ENCODE data around the gene USP49.
A peak's percentile ranks its signal among the peaks of the same experiment; 100 is the strongest.
"Not testable (repeated sequence)": the region's sequence is repeated elsewhere in the genome, so short reads cannot be mapped to it uniquely, and the experiment has no call there.

The USP49 gene

DNA sequence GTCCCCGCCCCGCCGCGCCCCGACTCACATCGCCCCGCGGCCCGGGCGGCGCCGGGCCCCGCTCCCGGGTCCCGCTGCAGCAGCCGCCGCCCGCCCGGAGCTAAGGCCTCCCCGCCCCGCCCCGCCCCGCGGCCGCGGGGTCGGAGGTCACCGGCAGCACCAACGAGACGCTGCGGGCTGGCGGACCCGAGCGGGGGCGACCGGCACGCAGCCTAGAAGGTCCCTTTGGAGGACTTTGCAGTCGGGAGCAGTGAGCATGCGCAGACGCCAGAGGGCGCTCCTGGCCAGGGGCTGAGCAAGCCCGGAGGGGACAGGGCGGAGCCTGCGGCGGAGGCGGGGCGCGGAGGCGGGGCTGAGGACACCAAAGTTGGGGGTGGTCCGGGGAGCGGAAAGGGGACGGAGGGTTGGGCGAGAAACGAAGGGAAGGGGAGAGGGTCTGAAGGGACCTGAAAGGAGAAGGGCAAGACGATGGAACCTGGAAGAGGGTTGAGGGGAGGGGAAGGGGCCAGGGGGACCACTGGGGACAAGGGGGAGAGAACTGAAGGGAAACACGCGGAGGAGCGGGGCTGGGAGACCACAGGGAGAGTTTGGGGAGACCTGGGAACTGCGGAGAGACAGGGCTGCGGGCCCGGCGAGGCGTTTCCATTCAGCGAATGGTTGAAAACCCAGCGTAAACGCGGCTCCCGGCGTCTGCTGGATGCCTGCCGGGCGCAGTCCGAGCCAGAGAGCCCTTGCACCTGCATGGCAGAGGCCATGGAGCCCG lies 115.2 kb downstream of the USP49 start, which contains the start of gene FRS3:
Gene FRS3 (minus strand): TSS at position 113 of the 763 bp plus-strand sequence. CDS start 2,913 bp downstream, outside the sequence.
- peak; percentile 94 for DNase-seq (ENCODE audit: low spot score)

- no peak for DNase-seq (ENCODE audit: low spot score)
These were observed 115.8 kb downstream of the USP49 start for GRCh38 chr6:41779336-41779735.

DNA sequence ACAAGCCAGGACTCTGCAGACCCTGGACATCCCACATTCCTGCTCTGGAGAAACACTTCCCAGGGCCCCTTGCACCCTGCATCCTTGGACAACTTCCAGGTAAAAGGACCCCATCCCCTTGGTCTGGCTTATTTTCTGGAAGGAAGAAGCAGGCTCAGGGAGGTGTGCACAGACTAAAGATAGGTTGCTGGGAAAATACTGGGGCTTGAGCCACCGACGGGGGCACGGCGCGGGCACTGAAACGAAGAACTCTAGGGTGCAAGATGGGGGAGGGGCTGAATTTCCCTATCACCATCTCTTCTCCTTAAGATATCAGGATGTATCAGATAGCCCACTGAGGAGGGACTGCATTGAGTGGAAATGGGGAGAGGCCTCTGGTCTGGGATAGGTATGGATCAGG lies 116.3 kb downstream of the USP49 start:
- DNase-seq (ENCODE audit: low spot score) = no peak

DNA sequence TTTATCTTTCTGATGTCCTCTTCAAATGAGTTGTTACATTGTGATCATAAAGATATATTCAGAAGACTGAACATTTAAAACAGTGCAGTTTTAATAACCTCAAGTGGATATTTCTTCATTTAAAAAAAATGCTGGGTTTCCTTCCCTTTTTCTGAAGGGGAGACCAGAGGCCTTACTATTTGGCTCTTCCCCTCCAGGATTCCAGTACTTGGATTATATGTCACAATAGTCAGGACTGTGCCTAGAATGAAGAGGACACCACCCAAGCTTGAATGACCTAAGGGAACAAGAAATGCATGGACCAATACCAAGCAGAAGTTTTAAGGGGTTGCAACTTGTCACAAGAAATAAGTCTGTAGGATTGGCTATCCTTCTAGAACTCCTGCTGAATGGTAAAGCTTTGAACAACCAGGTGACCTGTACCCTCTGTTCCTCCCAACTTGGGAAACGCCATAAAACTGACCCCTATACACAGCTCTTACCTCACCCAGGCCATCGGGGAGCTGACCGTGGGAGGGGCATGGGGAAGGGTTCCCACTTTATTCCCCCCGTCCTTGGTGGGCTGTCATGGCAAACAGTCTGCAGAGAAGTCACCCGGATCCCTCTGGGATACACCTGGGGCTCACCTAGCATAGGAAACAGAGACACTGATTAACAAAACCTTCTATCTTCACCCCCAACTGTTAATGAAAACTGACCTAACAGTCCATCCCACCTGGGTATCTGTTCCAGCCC lies 117.5 kb downstream of the USP49 start:
- no peak for DNase-seq (ENCODE audit: low spot score)

DNA sequence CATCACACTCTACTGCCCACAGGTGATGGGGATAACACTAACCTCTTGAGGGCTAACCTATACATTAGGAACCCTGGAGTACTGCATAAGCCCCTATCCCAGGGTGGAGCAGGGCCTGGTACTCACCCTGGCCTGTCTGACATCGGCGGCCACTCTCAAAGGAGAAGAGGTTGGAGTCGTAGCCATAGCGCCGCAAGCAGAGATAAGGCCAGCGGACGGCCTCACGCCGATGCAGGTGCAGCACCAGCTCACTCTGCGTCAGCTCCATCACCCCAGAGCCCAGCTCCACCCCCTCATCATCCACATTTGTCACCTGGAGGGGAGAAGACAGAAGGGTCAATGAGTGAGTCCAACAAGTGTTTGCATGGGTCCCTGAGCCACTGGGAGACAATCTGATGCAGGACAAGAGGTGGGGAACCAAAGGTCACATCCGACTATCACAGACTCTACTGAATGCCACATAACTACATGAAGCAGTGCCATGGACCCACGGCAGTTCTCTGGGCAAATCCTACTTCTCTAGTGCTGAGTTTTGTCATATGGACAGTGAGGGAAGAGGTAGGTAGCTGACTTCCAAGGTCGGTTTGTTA lies 119.8 kb downstream of the USP49 start:
- DNase-seq (ENCODE audit: low spot score) = no peak

- DNase-seq (ENCODE audit: low spot score) = no peak
These were observed 120.3 kb downstream of the USP49 start for GRCh38 chr6:41774841-41775240.

DNA sequence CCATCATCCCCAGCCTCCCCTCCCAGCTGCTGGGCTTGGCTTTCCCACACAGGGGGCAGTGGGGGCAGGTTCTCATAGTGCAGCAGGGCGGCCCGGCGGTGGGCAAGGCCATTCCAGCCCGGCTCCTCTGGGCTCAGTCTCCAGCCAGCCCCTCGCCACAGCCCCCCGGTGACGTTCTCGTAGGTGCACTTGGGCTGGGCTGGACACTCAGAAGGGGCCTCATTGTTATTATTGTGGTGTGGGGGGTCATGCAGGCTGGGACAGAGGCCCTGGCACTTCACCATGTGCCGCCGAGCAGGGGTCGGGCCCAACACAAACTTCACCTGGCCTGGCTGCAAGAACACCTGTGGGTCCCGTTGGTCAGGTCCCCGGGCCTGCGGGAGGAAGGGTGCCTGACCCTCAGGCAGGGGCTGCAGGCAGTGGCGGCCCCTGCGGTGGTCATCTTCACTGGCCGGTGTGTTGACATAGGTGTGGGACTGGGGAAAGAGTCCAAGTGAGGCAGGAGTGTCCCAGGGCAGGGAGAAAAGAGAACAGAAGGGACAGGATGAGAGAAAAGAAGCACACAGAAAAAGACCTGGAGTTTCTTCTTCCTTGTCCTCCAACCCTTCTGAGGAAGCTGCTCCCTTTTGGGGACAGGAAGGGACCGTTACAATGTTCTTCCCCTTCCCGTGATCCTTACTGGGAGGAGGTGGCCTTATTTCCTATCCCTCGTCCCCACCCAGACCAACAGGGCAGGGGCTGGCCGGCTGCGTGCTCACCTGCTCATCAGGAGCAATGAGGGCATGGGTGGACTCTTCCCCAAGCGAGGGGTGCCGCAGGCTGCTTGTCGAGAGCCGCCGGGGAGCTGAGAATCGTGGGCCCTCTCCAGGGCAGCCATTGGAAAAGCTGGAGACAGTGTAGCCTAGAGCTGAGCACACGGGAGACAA lies 123.9 kb downstream of the USP49 start:
- DNase-seq (ENCODE audit: low spot score) = no peak

DNA sequence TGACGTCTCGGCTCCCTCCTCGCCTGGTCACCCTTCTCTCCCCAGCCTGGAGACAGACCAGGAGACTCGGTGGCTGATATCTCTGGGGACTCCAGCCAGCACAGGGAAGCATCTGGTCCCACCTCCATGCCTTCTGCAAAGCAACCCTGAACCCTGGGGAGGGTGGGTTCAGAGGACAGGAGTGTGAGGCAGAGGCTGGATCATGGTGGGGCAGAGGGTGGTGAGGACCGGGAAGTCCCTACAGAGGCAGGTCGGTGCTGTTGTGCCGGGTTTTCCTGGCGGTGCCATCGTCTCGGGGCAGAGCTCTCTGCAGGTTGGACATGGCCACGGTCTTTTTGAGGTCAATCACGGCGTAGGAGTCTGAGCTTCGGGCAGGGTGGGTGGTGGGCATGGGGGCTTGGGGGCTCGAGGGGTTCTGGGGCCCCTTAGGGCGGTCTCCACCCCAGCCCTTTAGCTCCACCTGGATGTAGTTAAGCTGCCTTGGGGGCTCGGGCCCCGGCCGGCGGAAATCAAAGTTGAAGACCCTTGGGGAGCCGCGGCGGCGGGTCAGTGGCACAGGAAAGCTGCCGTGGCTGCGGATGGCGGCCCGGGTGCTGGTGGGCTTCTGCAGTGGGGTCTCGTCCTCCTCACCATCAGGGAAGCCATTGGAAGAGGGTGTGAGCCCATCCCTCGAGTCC lies 124.7 kb downstream of the USP49 start:
- DNase-seq (ENCODE audit: low spot score) = no peak

GRCh38 chr6:41769376-41769775 lies 125.8 kb downstream of the USP49 start:
- no peak for DNase-seq (ENCODE audit: low spot score)

DNA sequence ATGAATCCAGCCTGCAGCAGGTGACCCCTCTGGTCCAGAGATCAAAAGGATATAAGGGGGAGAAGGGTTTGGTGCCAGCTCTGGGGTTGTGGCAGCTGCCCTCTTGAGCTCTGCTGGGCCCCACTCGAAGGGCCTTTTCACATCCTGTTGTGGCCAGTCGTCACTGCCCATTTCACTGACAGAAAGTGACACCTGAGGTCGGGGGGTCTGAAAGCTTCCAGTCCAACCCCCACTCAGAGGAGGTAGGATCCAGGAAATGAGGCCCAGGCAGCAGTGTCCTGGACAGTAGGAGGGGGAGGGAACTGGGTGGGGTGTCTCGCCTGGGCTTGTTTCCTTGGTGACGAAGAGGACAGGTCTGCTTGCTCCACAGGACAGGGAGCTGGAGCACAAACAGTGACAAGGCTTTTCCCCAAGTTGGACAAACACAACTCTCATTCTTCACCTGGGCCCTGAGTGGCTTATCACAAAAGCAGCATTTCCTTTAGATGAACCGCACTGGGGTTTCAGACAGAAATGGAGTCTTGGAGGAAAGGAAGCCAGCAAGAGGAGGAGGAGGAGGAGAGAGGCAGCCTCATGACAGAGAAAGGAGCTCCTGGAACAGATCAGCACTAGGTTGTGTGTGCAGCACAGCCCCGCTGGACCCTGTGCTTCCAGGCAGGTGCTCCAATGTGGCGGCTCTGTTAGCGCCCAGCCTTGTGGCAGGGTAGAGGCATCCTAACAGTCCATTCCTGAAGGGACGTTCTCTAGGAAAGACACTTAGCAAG lies 126.4 kb downstream of the USP49 start:
- no peak for DNase-seq (ENCODE audit: low spot score)

GRCh38 chr6:41767112-41767833 lies 127.9 kb downstream of the USP49 start:
- peak; percentile 63 for DNase-seq (ENCODE audit: low spot score)

- not testable (repeated sequence) for DNase-seq (ENCODE audit: low spot score)
These were observed 129.0 kb downstream of the USP49 start for GRCh38 chr6:41766043-41766664.

- DNase-seq (ENCODE audit: low spot score) = no peak
These were observed 131.7 kb downstream of the USP49 start for GRCh38 chr6:41763470-41763869.

GRCh38 chr6:41759905-41760579 lies 135.1 kb downstream of the USP49 start:
- no peak for DNase-seq (ENCODE audit: low spot score)

DNA sequence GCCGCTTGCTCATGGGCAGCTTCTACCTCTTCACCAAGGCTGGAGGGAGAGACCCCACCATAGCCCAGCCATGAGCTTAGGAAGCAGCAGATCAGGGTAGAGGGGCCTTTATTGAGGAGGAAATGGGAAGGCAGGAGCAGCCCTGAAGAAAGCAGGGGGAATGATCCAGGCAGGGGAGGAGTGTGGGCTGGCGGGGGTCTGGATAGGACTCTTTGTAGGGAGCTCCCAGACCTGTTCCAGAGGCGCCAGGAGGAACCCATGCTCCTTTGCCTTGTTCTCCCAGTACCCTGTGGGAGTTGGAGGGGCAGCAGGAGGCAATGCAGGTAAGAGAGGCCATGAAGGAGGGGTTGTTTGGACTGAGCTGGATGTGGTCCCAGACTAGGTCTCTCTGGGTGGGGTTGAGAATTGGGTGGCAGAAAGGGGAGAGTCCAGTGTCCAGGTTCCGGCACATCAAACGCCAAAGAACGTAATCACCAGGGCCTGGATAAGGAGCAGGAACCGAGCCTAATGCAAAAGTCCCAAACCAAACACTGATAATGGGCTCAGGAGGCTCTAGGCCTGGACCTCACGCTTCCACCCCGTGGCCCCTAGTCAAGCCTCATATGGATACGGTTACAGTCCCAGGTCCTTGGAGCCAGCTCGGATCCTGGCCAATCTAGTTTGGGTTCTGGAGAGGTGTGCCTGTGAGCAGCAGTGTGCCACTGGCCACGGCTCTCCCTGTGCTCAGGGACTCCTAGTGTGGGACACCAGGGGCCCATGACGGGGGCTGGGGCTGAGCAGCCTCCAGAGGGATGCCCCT lies 135.9 kb downstream of the USP49 start:
- DNase-seq (ENCODE audit: low spot score) = no peak

DNA sequence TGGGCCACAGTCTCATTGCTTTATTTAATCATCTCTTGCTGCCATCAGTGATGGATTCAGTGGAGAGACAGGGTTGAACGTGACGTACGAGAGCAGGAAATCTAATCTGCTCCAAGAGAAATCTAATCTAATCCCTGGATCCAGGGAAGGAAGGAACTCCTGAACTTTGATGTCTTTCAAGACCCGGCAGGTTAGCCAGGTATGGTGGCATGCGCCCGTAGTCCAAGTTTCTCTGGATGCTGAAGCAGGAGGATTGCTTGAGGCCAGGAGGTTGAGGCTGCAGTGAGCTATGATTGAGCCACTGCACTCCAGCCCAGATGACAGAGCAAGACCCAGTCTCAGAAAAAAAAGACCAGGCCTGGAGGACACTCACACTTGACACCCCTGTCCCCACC lies 136.5 kb downstream of the USP49 start:
- DNase-seq (ENCODE audit: low spot score) = no peak

DNA sequence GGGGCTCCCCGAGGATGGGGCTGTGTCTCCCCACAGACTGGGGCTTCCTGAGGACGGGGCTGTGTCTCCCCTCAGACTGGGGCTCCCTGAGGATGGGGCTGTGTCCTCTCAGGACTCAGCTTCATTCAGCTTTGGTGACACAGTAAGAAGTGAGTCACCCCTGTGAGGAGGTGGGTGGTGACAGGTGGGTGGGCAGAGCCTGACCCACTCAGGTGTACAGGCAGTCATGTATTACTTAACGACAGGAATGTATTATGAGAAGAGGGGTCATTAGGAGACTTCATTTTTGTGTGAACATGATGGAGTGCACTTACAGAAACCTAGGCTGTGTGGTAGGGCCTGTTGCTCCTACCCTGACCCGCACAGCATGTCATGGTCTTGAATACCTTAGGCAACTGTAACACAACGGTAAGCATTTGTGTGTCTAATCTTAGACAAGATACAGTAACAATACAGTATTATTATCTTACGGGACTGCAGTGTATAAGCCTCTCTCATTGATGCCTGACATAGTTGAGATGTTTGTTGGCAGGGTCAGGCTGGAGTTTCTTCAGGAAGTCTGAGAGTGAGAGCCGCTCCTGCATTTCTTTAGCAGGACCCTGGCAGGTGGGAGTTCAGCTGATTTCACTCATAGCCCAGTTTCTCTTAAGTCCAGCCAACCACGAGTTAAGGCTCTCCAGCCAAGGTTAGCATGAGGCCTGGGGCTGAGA lies 137.1 kb downstream of the USP49 start:
- no peak for DNase-seq (ENCODE audit: low spot score)
